Measurements from ENCODE around the gene EPHA5.

The EPHA5 gene

GRCh38 chr4:65624651-65625050 lies 45.6 kb downstream of the EPHA5 start:
- DNase-seq (ENCODE audit: low read depth) = peak; percentile 5

- peak; percentile 73 for DNase-seq (ENCODE audit: low read depth)
Observed at GRCh38 chr4:65623506-65623905, 46.8 kb downstream of the EPHA5 start.

- DNase-seq (ENCODE audit: low read depth) = no peak
Observed at GRCh38 chr4:65617416-65617815, 52.9 kb downstream of the EPHA5 start.

DNA sequence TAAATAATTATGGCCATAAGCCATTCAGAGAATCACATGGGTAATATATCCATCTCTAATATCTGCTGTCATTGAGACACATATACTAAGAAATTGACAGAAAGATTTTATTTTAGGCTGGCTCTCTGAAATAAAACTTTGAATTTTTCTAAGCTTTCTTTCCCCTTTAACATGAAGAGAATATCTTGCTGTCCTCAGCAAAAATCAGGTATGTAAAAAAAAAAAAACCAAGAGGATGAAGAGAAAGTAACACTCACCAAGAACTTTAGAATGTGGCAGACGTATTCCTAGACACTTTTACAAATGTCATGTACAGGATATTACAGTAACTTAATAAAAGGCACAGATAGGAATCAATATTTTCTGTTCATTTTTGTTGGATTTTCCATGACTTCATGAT lies 65.8 kb downstream of the EPHA5 start:
- no peak for DNase-seq (ENCODE audit: low read depth)

GRCh38 chr4:65600656-65601055 lies 69.6 kb downstream of the EPHA5 start:
- DNase-seq (ENCODE audit: low read depth) = no peak

- peak; percentile 31 for DNase-seq (ENCODE audit: low read depth)
Observed at GRCh38 chr4:65599340-65599739, 70.9 kb downstream of the EPHA5 start.

DNA sequence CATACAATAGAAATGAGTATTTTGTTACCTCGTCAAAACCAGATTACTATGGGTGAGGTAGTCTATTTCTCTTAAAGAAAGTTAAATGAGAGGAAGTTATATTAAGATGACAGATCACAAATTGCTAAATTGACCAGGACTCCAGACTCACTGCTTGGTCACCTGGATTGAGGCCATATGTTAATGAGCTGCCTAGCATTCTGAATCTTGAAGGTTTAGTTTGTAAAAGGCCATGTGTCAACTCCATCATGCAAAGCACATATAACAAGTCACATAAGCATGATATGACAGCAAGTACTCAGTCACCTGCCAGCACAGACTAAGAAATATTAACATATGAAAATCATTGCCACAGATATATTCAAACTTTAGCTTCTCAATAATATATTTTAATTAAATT lies 72.6 kb downstream of the EPHA5 start:
- no peak for DNase-seq (ENCODE audit: low read depth)

- DNase-seq (ENCODE audit: low read depth) = no peak
Observed at GRCh38 chr4:65592089-65592488, 78.2 kb downstream of the EPHA5 start.

DNA sequence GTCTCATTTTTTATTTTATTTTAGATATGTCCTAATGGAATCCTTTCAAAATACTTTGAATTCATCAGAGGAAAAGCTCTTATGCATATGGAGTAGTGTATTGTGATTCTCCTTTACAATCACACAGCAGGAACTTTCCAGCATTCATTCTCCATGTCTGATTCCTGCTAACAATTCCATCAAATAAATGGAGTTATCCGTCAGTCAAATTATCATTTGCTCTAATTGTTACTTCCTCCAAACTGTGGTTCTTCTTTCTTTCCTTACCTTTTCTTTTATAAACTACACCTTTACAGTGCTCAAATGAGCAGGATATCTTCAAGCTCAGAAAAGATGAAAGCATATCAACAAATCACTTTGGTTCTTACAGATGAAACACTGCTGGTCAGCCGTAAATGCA lies 80.4 kb downstream of the EPHA5 start:
- DNase-seq (ENCODE audit: low read depth) = no peak

DNA sequence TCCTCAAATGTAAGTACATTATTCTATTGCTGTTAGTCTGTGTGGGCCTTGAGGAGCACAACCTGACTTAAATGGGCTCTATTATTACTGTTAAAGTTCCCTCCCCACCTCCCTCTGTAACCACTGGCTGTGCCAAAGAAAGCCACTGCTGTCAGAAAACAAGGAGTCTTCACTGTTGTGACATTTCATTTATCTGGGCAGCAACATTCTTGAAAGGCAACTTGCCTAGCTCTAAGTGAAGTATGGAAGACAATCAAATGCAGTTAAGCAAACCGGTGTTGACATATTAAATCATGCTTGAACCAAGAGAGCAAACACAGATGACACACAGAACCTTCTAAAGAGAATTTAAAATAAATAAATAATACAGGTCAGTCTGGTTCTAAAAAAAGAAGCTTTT lies 81.0 kb downstream of the EPHA5 start:
- no peak for DNase-seq (ENCODE audit: low read depth)

- DNase-seq (ENCODE audit: low read depth) = peak; percentile 31
Observed at GRCh38 chr4:65580551-65580950, 89.7 kb downstream of the EPHA5 start.

DNA sequence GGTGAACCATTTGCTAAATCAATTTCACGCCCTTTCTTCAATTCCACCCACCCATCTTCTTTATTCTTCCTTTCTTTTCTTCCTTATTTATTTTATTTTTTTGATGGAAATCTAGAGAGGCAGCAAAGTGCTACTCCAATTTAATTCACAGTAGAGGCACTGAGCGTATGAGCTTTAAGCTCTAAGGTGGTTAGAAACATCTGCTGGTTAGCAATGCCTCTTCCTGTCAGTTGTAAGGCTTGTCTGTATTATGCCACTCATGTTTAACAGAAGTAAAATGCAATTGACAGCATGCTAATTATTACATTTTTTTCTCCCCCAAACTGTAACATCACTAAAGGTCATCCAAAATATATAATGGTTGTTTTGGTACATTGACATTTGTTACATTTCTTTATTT lies 103.8 kb downstream of the EPHA5 start:
- DNase-seq (ENCODE audit: low read depth) = no peak

GRCh38 chr4:65561164-65561563 lies 109.1 kb downstream of the EPHA5 start:
- no peak for DNase-seq (ENCODE audit: low read depth)

- DNase-seq (ENCODE audit: low read depth) = no peak
Observed at GRCh38 chr4:65559270-65559669, 111.0 kb downstream of the EPHA5 start.

DNA sequence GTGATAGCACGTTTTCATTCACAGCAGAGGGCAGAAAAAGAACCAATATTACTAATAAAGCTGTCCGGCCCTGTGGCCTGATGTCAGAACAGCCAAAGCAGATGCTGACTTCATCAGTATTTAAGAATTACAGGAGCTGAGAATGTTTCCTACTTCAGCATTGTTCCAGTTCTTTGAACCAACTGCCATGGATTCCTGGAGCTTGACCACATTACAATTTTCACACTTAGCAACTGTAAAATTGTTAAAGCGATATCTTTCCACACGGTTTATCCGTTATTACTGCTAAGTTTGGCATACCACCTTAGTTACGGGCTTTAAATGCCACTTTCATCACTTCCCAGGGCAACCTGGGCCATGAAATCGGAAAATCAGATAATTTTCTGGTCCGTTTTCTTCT lies 118.2 kb downstream of the EPHA5 start:
- no peak for DNase-seq (ENCODE audit: low read depth)

DNA sequence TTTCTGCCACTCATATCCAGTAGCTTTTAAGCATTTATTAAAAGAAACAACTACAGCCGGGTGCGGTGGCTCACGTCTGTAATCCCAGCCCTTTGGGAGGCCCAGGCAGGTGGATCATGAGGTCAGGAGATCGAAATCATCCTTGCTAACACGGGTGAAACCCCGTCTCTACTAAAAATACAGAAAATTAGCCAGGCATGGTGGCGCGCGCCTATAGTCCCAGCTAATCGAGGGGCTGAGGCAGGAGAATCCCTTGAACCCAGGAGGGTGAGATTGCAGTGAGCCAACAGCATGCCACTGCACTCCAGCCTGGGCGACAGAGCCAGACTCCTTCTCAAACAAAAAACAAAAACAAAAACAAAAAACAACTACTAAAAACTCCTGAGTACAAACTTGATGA lies 119.8 kb downstream of the EPHA5 start:
- no peak for DNase-seq (ENCODE audit: low read depth)

GRCh38 chr4:65546882-65547416 lies 123.3 kb downstream of the EPHA5 start:
- DNase-seq (ENCODE audit: low read depth) = no peak

GRCh38 chr4:65538571-65538970 lies 131.7 kb downstream of the EPHA5 start:
- peak; percentile 37 for DNase-seq (ENCODE audit: low read depth)

GRCh38 chr4:65535113-65535512 lies 135.2 kb downstream of the EPHA5 start:
- no peak for DNase-seq (ENCODE audit: low read depth)

- no peak for DNase-seq (ENCODE audit: low read depth)
Observed at GRCh38 chr4:65521666-65522065, 148.6 kb downstream of the EPHA5 start.

- DNase-seq (ENCODE audit: low read depth) = no peak
Observed at GRCh38 chr4:65515646-65516045, 154.6 kb downstream of the EPHA5 start.

GRCh38 chr4:65510976-65511375 lies 159.3 kb downstream of the EPHA5 start:
- peak; percentile 55 for DNase-seq (ENCODE audit: low read depth)

GRCh38 chr4:65508168-65508567 lies 162.1 kb downstream of the EPHA5 start:
- peak; percentile 83 for DNase-seq (ENCODE audit: low read depth)

DNA sequence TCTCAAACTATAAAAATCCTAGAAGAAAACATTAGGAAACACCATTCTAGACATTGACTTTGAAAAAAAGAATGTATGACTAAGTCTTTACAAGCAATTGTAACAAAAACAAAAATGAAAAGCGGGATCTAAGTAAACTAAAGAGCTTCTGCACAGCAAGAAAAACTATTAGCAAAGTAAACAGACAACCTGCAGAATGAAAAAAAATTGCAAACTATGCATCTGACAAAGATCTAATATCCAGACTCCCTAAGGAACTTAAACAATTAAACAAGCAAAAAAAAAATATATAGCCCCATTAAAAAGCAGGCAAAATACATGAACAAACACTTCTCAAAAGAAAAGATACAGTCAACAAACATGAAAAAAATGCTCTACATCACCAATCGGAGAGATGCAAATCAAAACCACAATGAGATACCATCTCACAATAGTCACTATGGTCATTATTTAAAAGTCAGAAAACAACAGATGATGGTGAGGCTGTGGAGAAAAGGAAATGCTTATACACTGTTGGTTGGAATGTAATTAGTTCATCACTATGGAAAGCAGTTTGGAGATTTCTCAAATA lies 168.1 kb downstream of the EPHA5 start:
- peak; percentile 86 for DNase-seq (ENCODE audit: low read depth)

- DNase-seq (ENCODE audit: low read depth) = no peak
Observed at GRCh38 chr4:65498606-65499005, 171.7 kb downstream of the EPHA5 start.
